ENCODE data around the gene LLGL2.
A peak's percentile ranks its signal among the peaks of the same experiment; 100 is the strongest.
"Not testable (repeated sequence)": the region's sequence is repeated elsewhere in the genome, so short reads cannot be mapped to it uniquely, and the experiment has no call there.

LLGL2 gene

DNA sequence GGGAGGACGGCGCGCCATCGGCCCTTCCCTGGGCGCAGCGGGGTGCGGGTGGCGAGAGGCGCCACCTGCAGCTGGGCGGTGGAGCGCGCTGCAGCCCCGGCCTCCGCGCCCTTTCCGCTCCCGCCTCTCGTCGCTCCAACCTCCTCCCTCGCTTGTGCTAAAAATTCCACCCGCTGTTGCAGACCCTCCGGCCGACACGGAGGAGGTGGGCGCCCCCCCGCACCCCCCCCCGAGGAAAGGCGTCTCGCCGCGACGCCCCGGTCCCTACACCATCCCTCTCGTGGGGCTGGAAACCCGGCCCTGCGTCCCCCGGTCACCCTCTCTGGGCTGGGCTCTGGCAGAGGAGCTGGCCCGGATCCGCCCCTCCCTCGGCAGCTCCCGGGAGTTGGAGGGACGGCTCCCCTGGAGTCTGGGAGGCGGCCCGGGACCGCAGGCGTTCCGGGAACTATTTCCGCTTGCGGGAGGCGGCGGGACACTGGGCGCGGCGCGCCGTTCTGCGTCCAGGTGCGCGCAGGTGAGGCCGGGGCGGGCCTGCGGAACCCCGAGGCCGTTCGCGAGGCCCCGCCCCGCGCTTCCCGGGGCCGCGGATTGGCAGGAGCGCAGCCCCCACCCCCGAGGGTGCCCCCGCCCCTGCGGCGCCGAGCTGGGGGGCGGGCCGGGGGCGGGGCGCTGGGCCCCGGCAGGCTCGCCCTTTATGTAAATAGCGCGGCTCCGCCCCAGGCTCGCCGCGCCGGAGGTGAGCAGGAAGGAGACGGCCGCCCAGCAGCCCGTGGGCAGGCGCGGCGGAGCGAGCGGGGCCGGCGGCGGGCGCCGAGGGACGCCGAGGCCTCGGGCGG is at the start of gene LLGL2:
LLGL2 (plus strand) TSS at position 728 of the 836 bp plus-strand sequence. CDS start 17,730 bp downstream, outside the sequence.
- DNase-seq = peak; percentile 56

DNA sequence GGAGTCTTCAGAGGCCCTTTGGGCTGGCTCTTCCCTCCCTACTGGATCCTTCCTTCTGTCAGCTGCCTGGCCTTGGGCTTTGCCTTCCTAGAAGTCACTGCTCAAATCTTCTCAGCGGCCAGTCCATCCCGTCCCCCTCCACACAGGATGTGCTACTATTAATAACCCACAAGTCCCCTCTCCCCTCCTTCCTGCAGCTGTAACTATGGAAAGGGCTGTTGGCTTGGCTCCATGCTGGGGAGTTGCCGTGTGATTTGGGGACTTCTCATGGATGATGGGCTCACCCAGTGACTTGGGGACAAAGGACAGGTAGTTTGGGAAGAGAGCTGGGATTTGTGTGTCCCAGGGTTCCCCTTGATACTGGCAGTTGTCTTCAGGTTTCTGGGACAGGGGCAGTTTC is 49.6 kb upstream of the LLGL2 start:
- DNase-seq = no peak

DNA sequence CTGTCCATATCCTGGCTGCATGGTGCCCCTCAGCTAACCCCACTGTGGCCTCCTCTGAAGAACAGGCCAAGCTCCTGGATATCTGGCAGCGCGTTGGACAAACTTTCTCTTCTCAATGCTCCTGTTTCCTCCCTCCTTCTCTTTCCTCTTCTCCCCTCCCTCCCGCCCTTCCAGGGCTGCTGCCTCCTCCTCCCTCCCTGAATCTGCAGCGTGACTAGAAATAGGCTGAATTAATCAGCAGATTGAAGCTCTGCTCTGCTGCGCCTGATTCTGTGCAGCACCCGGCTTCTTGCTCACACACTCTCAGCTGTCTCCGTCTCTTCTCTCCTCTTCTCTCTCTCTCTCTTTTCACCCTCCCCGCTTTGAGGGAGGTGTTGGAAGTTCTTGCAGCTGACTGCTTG is 49.2 kb upstream of the LLGL2 start:
- no peak for DNase-seq

- no peak for DNase-seq
Measured at GRCh38 chr17:75476752-75477489, 48.6 kb upstream of the LLGL2 start.

- not testable (repeated sequence) for DNase-seq
Measured at GRCh38 chr17:75477490-75477862, 48.0 kb upstream of the LLGL2 start.

DNA sequence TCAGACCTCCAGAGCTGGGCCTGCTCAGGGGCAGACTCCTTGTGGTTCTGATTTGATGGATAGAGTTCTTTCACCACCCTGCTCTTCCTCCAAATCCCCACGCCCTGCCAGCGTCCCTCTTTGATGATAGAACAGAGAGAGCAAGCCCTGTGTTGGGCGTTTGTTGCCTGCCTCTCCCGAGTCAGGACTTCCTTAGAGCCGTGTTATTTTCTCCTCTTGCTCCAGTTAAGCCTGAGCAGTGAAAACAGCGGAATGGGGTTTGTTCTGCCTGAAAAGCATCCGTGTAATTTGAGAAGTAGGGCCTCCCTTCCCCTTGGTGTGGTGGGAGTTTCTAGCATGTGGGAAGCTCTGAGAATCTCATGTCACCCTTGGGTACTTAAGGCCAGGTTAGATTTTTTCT is 47.0 kb upstream of the LLGL2 start:
- no peak for DNase-seq

- DNase-seq = no peak
Measured at GRCh38 chr17:75480281-75480680, 45.2 kb upstream of the LLGL2 start.

DNA sequence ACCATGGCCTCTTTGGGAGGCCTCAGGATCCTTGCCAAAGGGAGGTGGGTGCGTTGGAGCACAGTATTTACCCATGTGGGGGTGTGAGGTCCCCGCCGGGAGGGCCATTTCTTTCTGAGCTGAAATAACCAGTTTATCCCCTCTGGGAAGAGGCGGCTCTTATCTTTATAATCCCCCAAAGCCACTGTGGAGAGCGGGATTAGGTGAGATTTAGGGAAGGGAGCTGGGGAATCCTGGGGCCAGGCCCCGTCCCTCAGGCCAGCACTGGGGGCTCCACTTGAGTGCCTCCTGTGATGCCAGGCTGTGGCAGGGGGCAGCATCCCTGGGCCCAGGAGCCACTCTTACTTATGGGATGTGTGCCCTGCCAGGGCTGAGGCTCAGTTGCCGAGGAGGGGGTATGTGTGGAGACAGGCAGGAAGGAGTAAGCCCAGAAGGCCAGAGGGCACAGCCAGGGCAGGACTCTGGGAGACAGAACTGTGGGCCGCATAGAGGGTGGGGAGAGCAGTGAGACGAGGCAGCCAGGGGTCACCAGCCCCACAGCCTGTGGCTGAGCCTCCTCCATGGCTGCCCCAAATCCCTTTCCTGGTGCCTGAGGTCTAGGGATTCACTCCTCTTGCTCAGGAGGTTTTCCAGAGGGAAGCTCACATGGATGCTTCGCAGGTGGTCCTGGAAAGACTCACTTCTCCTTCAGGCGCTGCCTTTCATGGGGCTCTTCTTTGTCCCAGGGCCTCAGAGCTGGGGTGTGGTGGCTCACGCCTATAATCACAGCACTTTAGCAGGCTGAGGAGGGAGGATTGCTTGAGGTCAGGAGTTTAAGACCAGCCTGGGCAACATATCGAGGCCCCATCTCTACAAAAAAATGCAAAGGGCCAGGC is 44.1 kb upstream of the LLGL2 start:
- no peak for DNase-seq

DNA sequence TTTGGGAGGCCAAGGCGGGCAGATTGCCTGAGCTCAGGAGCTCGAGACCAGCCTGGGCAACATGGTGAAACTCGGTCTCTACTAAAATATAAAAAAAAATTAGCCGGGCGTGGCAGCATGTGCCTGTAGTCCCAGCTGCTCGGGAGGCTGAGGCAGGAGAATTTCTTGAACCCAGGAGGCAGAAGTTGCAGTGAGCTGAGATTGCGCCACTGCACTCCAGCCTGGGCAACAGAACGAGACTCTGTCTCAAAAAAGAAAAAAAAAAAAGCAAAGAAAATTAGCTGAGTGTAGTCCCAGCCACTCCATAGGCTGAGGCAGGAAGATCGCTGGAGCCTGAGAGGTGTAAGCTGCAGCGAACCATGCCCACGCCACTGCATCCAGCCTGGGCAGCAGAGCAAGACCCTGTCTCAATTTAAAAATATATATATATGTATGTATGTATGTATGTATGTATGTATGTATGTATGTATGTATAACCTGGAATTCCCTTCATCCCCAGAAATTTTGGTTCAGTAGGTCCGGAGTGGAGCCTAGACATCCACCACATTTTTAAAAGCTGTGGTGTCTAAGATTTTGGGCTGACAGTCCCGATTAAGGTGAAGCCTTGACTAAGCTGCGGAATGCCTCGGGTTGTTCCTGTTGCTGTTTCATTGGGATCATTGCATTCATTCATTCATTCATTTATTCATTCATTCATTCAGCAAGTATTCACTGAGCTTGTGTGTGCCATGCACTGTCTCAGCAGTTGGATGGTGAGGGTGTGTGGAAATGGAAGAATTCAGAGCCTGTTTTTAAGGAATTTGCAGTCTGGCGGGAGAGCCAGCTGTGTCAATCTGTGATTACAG is 43.2 kb upstream of the LLGL2 start:
- no peak for DNase-seq

DNA sequence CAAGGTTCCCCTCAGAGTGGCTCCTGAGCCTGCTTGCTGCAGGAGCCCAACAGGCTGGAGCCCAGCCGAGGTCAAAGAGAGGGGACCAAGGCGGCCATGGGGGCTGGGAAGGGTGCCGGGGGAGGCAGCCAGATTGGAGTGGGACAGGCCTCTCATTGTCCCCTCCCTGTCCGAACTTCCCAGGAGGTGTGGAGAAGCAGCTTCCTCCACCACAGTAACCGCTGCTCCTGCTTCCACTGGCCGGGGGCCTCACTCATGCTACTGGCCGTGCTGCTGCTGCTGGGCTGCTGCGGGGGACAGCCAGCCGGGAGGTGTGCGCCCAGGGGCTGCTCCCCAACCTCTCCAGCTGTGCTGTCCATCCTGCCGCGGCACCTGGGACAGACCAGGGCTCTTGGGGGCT is 39.8 kb upstream of the LLGL2 start:
- no peak for DNase-seq

- DNase-seq = no peak
Measured at GRCh38 chr17:75486151-75486550, 39.3 kb upstream of the LLGL2 start.

DNA sequence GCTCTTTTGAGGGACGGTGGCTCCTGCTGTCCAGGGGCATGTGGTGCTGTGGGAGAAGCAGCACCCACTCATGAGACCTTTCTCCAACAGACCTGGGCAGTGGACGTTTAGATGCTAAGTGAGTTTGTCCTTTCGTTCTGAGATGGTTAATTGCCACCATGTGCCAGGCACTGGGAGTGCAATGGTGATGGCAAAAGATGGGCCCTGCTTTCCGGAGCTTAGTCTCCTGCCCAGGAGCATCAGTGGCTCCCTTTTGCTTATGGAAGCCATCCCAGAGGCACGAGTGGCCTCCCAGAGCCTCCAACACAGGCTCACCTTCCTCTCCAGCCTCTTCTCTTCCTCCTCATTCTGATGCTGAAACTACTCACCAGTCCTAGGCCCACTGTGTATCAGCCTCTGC is 38.5 kb upstream of the LLGL2 start:
- no peak for DNase-seq

DNA sequence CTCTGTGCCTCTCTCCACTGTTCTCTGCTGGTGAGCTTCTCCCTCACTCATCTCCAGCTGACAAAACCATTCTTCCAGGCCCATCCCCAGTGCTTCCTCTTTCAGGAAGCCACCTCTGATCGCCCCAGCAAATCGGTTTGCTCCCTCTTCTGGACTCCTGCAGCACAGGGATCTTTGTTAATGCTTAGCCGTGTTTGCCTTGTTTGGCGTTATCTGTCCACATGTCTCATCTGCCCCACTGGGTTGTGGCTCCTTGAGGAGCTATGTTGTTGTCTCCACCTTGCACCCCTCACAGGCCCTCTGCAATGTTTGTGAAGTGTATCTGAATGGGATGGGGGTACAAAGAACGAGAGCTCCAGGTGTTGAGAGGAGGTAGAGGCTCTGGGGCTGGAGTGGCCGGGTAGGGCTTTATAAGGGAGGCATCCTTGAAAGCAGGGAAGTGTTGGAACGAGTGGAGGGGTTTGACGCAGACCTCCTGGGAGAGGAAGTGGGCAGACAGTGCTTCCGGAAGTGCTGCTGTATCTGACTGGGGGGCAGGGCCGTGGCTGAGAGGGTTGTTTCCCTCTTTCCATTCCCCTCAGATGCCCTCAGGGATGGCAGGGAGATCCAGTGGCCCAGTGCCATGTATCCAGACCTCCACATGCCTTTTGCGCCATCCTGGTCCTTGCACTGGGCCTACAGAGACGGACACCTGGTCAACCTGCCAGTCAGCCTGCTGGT is 38.0 kb upstream of the LLGL2 start:
- DNase-seq = no peak

- no peak for DNase-seq
Measured at GRCh38 chr17:75488693-75489510, 36.6 kb upstream of the LLGL2 start.

DNA sequence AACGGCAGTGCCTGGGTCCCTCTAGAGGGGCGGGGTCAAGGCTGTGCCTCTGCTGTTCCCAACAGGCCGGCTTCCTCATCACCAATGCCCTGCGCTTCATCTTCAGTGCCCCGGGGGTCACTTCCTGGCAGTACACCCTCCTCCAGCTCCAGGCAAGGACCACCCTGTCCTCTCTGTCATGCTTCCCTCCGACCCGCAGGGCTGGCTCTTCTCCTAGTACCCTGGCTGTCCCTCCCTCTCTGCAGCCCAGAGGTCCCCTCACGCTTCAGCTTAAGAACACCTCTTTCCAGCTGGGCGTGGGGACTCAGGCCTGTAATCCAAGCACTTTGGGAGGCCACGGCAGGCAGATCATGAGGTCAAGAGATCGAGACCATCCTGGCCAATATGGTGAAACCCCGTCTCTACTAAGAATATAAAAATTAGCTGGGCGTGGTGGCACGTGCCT is 36.0 kb upstream of the LLGL2 start:
- DNase-seq = no peak

DNA sequence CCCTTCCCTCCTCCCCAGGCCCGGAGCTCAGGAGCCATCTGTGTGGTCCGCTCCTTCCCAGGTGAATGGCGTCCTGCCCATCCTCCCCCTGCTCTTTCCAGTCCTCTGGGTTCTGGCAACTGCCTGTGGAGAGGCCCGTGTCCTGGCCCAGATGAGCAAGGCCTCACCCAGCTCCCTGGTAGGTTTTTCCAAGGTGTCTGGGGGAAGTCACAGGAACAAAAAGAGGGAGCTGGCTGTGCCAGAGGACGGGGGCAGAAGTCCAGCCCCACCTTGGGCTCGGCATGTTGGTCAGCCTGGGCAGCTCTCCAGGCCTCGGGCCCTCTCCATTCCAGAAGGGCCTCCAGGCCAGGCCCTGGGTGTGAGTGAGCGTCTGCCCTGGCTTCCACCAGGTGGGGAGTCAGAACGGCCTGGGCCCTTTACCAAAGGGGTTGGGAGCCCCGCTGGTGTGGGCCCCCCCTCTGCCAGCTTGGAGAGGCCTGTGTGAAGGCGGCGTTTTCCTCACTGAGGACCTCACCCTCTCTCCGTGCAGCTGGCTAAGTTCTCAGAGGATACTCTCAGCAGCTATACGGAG is 35.2 kb upstream of the LLGL2 start:
- no peak for DNase-seq

GRCh38 chr17:75490953-75491649 is 34.4 kb upstream of the LLGL2 start:
- DNase-seq = no peak

- DNase-seq = no peak
Measured at GRCh38 chr17:75491680-75492079, 33.8 kb upstream of the LLGL2 start.

DNA sequence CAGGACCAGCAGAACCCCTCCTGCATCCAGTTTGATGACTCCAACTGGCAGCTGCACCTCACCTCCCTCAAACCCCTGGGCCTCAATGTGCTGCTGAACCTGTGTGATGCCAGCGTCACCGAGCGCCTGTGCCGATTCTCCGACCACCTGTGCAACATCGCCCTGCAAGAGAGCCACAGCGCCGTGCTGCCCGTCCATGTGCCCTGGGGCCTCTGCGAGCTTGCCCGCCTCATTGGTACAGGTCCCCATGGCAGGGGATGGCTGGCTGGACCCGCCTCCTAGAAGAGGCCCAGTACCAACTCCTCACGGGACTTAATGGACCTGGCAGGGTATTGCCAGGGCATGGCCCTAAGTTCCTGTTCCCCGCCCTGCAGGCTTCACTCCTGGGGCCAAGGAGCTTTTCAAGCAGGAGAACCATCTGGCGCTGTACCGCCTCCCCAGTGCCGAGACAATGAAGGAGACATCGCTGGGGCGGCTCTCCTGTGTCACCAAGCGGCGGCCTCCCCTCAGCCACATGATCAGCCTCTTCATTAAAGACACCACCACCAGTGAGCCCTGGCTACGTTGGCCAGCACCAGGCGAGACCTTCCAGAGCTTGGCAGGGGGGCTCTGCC is 32.8 kb upstream of the LLGL2 start:
- no peak for DNase-seq
